Retinal pigment epithelial cell (primary cell): Measurements from ENCODE around the gene NCLN.
"Not testable (repeated sequence)": the region's sequence is repeated elsewhere in the genome, so short reads cannot be mapped to it uniquely, and the experiment has no call there.

Experiments used
- DNase-seq: peaks from one replicate; pipeline ENCODE4 v3.0.0-alpha.2; 2010; ENCODE audit warnings: low read depth
- H3K4me3 ChIP-seq: 2 replicates; pipeline ENCODE4 v1.5.1; 2011; ENCODE audit warnings: mild to moderate bottlenecking, low read length, control low read depth, moderate library complexity
- TF ChIP-seq, protein P1 (sequence below): conservative IDR thresholded peaks from 2 replicates; pipeline ENCODE4 v1.5.1; 2011; ENCODE audit warnings: low read depth, low read length, control low read depth, inconsistent platforms

NCLN gene

DNA sequence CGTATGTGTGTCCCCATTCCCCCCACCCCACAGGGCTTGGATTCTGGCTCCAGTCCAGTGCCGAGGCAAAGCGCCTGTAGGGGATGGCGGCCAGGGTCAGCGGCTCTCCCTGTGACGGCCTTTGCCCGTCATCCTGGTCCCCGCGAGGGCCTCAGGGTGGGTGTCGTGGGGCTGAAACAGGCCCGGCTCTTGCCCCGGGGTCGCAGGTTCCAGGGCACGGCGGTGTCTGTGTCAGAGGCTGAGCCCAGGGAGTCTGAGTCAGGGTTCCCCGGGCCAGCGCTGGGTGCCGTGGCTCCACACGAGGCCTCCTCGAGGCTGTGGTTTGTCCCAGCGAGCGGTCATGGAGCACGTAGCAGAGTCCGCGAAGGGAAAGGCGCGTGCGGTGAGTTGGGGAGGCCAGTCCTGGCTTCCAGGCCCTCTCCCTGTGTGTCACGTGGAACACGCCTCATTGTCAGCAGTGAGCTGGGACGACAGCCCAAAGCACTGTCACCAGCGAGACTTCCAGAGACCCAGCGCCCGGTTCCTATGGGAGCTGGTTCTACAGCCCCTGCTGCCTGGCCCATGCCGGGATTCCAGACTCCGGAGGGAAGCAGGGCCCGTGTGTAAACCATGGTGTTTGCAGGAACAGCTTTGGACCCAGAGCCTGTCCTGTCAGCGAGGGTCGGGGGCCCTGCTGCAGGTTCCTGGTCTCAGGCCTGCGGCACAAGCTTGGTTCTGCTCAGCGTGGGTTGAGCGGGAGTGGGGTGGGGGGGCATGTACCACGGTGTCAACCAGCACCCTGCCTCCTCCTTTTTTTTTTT is 13.4 kb downstream of the NCLN start:
- TF ChIP-seq, protein P1, sequence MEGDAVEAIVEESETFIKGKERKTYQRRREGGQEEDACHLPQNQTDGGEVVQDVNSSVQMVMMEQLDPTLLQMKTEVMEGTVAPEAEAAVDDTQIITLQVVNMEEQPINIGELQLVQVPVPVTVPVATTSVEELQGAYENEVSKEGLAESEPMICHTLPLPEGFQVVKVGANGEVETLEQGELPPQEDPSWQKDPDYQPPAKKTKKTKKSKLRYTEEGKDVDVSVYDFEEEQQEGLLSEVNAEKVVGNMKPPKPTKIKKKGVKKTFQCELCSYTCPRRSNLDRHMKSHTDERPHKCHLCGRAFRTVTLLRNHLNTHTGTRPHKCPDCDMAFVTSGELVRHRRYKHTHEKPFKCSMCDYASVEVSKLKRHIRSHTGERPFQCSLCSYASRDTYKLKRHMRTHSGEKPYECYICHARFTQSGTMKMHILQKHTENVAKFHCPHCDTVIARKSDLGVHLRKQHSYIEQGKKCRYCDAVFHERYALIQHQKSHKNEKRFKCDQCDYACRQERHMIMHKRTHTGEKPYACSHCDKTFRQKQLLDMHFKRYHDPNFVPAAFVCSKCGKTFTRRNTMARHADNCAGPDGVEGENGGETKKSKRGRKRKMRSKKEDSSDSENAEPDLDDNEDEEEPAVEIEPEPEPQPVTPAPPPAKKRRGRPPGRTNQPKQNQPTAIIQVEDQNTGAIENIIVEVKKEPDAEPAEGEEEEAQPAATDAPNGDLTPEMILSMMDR, result no peak
- H3K4me3 ChIP-seq, result no peak overlapping the region
- DNase-seq, result no peak

DNA sequence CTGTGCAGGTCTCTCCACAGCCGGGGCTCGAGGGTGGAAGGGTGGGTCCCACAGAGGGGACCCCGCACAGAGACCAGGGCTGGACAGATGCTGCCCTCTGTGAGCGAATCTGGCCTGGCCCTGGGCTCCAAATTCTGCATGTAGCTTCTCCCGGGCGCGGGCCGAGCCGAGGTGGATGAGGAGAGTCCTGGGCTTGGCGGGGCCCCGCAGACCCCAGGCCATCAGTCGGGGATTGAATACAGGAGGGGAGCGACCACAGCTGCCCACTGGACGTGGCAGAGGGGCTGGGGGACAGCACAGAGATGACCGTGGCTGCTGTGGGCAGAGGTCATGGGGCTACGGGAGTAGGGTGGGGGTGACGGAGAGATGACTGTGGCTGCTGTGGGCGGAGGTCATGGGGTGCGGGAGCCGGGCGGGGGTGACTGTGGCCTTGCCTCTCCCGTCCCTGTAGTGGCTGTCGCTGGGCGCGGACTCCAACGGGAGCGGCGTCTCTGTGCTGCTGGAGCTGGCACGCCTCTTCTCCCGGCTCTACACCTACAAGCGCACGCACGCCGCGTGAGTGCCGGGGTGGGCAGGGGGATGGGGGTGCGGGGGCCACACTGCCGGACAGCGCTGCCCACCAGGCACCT is 15.5 kb downstream of the NCLN start:
- H3K4me3 ChIP-seq, result no peak overlapping the region
- TF ChIP-seq, protein P1, result no peak
- no peak for DNase-seq

DNA sequence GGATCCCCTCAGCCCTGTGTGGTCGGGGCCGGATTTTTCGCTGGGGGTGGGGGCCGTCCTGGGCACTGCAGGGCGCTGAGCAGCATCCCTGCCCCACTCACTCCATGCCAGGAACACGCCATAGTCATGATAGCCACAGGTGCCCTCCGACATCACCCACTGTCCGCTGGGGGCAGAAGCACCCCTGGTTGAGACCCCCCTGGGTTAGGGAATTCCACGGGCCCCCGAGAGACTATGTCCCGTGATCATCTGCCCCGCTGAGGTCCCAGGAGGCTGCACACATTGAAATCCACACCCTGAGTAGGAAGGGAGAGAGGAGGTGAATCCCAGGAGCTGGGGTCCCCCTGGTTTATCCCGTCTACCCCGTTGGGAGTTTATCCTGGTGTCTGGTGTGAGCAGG is 16.2 kb downstream of the NCLN start:
- TF ChIP-seq, protein P1, result no peak
- DNase-seq, result no peak

DNA sequence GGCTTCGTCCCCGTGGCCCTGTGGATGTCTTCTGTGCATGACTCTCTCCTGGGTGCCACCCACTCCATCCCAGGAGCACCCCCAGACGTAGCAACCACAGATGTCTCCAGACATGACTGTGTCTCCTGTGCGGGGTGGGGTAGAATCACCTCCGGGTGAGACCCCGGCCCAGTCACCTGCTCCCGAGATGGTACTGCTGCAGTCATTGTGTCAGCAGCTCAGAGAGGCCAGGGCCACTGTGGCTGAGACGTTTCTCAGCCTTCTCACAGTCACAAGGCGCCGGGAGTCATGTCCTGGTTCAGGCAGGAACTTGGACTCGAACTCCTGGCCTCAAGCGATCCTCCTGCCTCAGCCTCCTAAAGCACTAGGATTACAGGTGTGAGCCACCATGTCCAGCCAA is 16.6 kb downstream of the NCLN start:
- TF ChIP-seq, protein P1, result no peak
- DNase-seq, result no peak
- no peak overlapping the region for H3K4me3 ChIP-seq

More for the DNA sequence above, 16.2 kb downstream of the NCLN start:
- no peak overlapping the region for H3K4me3 ChIP-seq

DNA sequence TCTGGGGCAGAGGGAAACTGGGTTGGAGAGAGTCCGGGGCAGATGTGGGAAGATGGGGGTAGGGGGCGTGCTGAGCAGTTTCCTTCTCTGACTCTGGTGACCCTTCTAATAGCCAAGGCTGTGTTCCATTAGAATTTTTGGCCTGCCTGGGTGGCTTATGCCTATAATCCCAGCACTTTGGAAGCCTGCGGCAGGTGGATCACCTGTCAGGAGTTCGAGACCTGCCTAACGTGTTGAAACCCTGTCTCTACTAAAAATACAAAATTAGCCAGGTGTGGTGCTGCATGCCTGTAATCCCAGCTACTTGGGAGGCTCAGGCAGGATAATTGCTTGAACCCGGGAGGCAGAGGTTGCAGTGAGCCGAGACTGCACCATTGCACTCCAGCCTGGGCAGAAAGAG is 17.2 kb downstream of the NCLN start:
- H3K4me3 ChIP-seq, DNase-seq: not testable (repeated sequence)

DNA sequence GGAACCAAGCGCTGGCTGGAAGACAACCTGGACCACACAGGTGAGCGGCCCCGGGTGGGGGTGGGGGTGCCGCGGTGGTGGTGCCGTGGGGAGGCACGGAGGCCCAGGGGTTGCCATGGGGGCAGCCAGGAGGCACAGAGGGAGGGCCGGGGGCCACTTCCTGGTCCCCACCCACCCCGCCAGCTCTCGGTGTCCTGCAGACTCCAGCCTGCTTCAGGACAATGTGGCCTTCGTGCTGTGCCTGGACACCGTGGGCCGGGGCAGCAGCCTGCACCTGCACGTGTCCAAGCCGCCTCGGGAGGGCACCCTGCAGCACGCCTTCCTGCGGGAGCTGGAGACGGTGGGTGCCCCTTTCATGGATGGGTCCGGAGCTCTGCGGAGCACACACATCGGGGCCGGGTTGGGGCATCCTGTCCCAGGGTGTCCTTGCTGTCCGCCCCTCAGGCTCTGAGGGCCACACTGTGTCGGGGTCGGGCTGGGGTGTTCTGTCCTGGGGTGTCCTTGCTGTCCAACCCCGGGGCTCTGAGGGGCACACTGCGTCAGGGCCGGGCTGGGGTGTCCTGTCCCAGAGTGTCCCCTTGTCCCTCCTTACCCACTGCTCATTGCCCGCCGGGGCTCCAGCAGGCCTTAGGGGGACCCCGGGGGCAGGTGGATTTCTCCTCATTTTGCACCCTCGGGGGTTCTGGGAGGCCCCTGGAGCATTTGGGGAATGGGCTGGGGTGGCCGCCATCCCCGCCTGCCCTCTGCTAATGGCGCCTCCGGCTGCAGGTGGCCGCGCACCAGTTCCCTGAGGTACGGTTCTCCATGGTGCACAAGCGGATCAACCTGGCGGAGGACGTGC is 18.3 kb downstream of the NCLN start:
- DNase-seq, result no peak
- no peak overlapping the region for H3K4me3 ChIP-seq
- TF ChIP-seq, protein P1, result no peak

DNA sequence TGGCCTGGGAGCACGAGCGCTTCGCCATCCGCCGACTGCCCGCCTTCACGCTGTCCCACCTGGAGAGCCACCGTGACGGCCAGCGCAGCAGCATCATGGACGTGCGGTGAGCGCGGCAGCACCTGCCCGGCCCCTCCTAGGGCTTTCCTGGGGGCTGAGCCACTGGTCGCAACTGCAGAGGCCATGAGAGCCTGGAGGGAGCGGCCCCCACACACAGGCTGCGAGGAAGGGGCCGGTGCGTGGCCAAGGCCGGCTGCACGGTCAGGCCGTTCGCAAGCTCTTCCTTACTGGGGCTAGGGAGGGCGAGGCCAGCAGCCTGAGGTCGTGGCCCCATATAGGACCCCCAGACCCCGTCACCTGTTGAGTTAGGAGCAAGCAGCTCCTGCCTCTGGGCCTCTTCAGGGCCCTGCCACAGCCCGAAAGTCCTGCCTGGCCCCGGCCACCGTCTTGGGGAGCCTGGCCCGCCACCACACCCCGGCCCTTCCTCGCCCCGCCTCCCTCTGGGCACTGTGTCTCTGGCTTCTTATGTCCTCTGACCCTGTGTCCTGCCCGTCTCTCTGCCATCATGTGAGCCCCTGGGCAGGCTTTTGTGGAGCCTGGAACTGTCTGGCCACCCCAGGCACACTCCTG is 19.0 kb downstream of the NCLN start:
- no peak overlapping the region for H3K4me3 ChIP-seq
- no peak for DNase-seq
- TF ChIP-seq, protein P1, result no peak
